ENCODE data around the gene BRIP1. TPM values are rescaled to one million over a fixed set of nuclear protein-coding genes. Genes with fewer than 3 reads are reported as not detected.

The BRIP1 gene
- total and polyA plus RNA-seq, 2 donors (not counting 1 experiment from before 2014, with no cell fraction given): 4.0 to 8.1 TPM

- Histone ChIP-seq H2AFZ (ENCODE audit: low read length) (no peak overlapping the region), H3K9me3 (ENCODE audit: control insufficient read depth, insufficient read depth, low read depth, low read length) (no peaks in the 10 kb centered on the region), H3K27me3 (ENCODE audit: control insufficient read depth, insufficient read depth, low read length) (no peaks in the 10 kb centered on the region), H3K27ac (ENCODE audit: insufficient read depth, low read length) (no peak overlapping the region), H3K9ac (ENCODE audit: insufficient read depth, low read length) (no peak overlapping the region), H4K20me1 (ENCODE audit: control insufficient read depth, extremely low read depth, insufficient read depth, low read length) (no peaks in the 10 kb centered on the region), H3K4me2 (ENCODE audit: extremely low read depth, insufficient read depth, low read length) (no peak overlapping the region), H3K79me2 (ENCODE audit: control insufficient read depth, insufficient read depth, low read length) (no peaks in the 10 kb centered on the region), H3K4me3 (replicated peaks in 1 of 4; ENCODE audit: control extremely low read depth in 1 of 4, insufficient read depth in 1 of 4, low read depth in 3 of 4, low read length in 4 of 4) (no peak overlapping the region), H3K4me1 (ENCODE audit: control insufficient read depth, extremely low read depth, insufficient read depth, low read length) (no peaks in the 10 kb centered on the region), H3K36me3 (ENCODE audit: control insufficient read depth, insufficient read depth, low read length) (no peaks in the 10 kb centered on the region)
- no peak for TF ChIP-seq EZH2 (IDR thresholded peaks at IDR 0.05; ENCODE audit: low read length, missing control alignments)
- TF ChIP-seq, protein P1, sequence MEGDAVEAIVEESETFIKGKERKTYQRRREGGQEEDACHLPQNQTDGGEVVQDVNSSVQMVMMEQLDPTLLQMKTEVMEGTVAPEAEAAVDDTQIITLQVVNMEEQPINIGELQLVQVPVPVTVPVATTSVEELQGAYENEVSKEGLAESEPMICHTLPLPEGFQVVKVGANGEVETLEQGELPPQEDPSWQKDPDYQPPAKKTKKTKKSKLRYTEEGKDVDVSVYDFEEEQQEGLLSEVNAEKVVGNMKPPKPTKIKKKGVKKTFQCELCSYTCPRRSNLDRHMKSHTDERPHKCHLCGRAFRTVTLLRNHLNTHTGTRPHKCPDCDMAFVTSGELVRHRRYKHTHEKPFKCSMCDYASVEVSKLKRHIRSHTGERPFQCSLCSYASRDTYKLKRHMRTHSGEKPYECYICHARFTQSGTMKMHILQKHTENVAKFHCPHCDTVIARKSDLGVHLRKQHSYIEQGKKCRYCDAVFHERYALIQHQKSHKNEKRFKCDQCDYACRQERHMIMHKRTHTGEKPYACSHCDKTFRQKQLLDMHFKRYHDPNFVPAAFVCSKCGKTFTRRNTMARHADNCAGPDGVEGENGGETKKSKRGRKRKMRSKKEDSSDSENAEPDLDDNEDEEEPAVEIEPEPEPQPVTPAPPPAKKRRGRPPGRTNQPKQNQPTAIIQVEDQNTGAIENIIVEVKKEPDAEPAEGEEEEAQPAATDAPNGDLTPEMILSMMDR (conservative IDR thresholded peaks at IDR 0.05 in 1 of 2, IDR thresholded peaks at IDR 0.05 in 1 of 2; ENCODE audit: low read depth in 1 of 2, low read length in 2 of 2): no peak
- DNase-seq (ENCODE audit: low read depth in 2 of 2): peak in 1 of 2 donors; percentile 9
Observed at GRCh38 chr17:61770043-61770442, 93.3 kb downstream of the BRIP1 start.

DNA sequence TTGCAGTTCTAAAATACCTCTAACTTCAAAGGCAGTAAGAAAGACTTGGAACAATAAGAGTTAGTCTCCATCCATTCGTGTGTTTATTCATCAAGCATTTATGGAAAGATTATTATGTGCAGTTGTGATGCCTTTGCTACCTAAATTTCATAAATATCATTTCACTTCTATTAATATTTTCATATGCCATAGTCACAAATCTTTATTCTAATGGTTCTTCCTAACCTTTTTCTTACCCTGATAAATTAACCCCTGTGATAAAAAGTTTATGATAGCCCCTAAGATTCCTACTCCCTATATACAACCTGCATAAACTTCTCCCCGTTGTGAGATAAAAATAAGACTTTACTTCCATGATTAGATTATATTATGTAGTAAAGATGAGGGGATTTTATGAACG lies 94.9 kb downstream of the BRIP1 start:
- no peak for DNase-seq (ENCODE audit: low read depth in 2 of 2)
- H3K4me2 ChIP-seq (ENCODE audit: extremely low read depth, insufficient read depth, low read length): no peak overlapping the region
- no peak overlapping the region for H2AFZ ChIP-seq (ENCODE audit: low read length)
- no peaks in the 10 kb centered on the region for H3K79me2 ChIP-seq (ENCODE audit: control insufficient read depth, insufficient read depth, low read length)
- no peaks in the 10 kb centered on the region for H3K36me3 ChIP-seq (ENCODE audit: control insufficient read depth, insufficient read depth, low read length)
- H4K20me1 ChIP-seq (ENCODE audit: control insufficient read depth, extremely low read depth, insufficient read depth, low read length): no peaks in the 10 kb centered on the region
- no peaks in the 10 kb centered on the region for H3K27me3 ChIP-seq (ENCODE audit: control insufficient read depth, insufficient read depth, low read length)
- TF ChIP-seq, protein P1 (conservative IDR thresholded peaks at IDR 0.05 in 1 of 2, IDR thresholded peaks at IDR 0.05 in 1 of 2; ENCODE audit: low read depth in 1 of 2, low read length in 2 of 2): no peak
- no peak for TF ChIP-seq EZH2 (IDR thresholded peaks at IDR 0.05; ENCODE audit: low read length, missing control alignments)
- H3K9me3 ChIP-seq (ENCODE audit: control insufficient read depth, insufficient read depth, low read depth, low read length): no peaks in the 10 kb centered on the region
- H3K4me1 ChIP-seq (ENCODE audit: control insufficient read depth, extremely low read depth, insufficient read depth, low read length): no peaks in the 10 kb centered on the region
- H3K4me3 ChIP-seq (replicated peaks in 1 of 4; ENCODE audit: control extremely low read depth in 1 of 4, insufficient read depth in 1 of 4, low read depth in 3 of 4, low read length in 4 of 4): no peak overlapping the region
- H3K9ac ChIP-seq (ENCODE audit: insufficient read depth, low read length): no peak overlapping the region
- H3K27ac ChIP-seq (ENCODE audit: insufficient read depth, low read length): no peak overlapping the region

DNA sequence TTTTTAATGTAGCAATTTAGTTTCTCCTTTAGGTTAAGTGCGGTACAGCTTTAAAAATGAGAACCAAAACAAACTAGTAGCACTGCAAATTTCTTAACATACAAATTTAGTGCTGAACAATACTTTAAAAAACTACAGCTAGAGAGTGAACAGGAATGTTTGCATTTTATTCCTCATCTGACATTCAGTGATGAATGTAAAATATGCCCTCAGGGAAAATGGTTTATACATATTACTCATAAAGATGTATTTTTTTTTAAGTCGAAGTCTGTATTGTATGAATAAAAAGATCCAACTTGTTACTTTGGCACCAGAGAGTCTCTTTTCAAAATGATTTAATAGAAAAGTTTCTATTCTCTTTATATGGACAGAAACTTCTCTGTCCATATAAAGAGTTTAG lies 96.8 kb downstream of the BRIP1 start:
- Histone ChIP-seq H3K4me2 (ENCODE audit: extremely low read depth, insufficient read depth, low read length) (no peak overlapping the region), H3K27ac (ENCODE audit: insufficient read depth, low read length) (no peak overlapping the region), H3K4me3 (replicated peaks in 1 of 4; ENCODE audit: control extremely low read depth in 1 of 4, insufficient read depth in 1 of 4, low read depth in 3 of 4, low read length in 4 of 4) (no peak overlapping the region), H3K9me3 (ENCODE audit: control insufficient read depth, insufficient read depth, low read depth, low read length) (no peaks in the 10 kb centered on the region), H3K27me3 (ENCODE audit: control insufficient read depth, insufficient read depth, low read length) (no peaks in the 10 kb centered on the region), H3K4me1 (ENCODE audit: control insufficient read depth, extremely low read depth, insufficient read depth, low read length) (no peaks in the 10 kb centered on the region), H3K36me3 (ENCODE audit: control insufficient read depth, insufficient read depth, low read length) (no peaks in the 10 kb centered on the region), H4K20me1 (ENCODE audit: control insufficient read depth, extremely low read depth, insufficient read depth, low read length) (no peaks in the 10 kb centered on the region), H3K79me2 (ENCODE audit: control insufficient read depth, insufficient read depth, low read length) (no peaks in the 10 kb centered on the region), H2AFZ (ENCODE audit: low read length) (no peak overlapping the region), H3K9ac (ENCODE audit: insufficient read depth, low read length) (no peak overlapping the region)
- no peak for TF ChIP-seq EZH2 (IDR thresholded peaks at IDR 0.05; ENCODE audit: low read length, missing control alignments)
- TF ChIP-seq, protein P1 (conservative IDR thresholded peaks at IDR 0.05 in 1 of 2, IDR thresholded peaks at IDR 0.05 in 1 of 2; ENCODE audit: low read depth in 1 of 2, low read length in 2 of 2): no peak
- DNase-seq (ENCODE audit: low read depth in 2 of 2): peak; percentile 3 to 25
